Measurements from ENCODE around the gene POMGNT2. TPM values are rescaled to one million over a fixed set of nuclear protein-coding genes. Genes with fewer than 3 reads are reported as not detected.

The POMGNT2 gene
- total RNA-seq = 1 to 10 TPM; 6.8 to 8.4 TPM
- polyA plus RNA-seq (2013, experiment 1 of 2) = 4.3 TPM
- 4.8 TPM for polyA plus RNA-seq (2013, experiment 2 of 2)
- total RNA-seq = 5.2 to 20.4 (median 10.8) reads per million in 172 experiments

DNA sequence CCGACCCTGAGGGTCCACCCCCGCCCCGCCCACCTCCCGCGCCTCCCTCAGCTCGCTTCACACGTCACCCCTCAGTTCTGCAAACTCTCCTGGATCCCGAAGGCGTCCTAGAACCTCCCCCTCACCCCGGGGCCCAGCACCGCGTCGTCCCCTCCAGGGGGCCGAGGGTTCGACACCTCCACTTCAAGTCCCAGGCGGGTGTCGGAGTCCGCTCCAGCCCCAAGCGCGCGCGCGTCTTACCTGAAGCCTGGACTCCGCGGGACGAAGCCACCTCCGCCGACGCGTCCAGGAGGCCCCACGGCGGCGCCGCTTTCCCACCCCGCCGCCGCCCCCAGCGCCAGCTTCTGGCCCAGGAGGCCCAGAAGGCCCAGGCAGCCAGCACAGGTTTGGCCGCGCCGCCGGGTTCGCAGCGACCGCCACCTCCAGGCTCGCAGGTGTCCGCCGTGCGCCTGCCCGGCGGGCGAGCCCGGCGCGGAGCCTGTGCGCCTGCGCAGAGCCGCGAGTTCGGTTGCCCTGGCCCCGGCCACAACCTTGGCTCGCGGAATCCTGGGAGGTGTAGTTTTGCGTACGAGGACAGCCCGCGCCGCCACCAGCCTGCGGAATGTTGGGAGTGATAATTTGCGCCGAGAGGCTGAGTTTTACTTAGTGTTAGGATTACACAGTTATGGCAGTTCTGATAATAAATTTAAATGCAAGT, at the start of gene POMGNT2:
Gene POMGNT2 (minus strand): TSS at position 484 of the 697 bp plus-strand sequence. CDS start 24,648 bp downstream, outside the sequence.
- ATAC-seq (ENCODE audit: poor library complexity) (peak; percentile 94), DNase-seq (peak; percentile 77 to 95 (median 87))
- peak within 1 kb of the TSS; percentile 56 for H3K27ac Mint-ChIP-seq
- no peaks in the 10 kb centered on the region for H3K27me3 ChIP-seq (ENCODE audit: control insufficient read depth in 1 of 2, insufficient read depth in 2 of 2, low read length in 2 of 2)
- peak within 1 kb of the TSS; percentile 68 for H3K4me3 ChIP-seq (ENCODE audit: low read length)
- ChIA-PET CTCF (no interaction called here), POLR2A (interaction anchor here (1.0 to 1.5 kb wide), 4 partner anchors 56 to 139 kb away, joined by 4 read pairs; no protein-coding TSS in a partner anchor)
- H3K4me1 ChIP-seq (ENCODE audit: insufficient read depth, low read length) = peaks cover 17% of the 10 kb centered on the region
- no peaks in the 10 kb centered on the region for H3K36me3 Mint-ChIP-seq (ENCODE audit: low read depth)
- H3K9me3 ChIP-seq (ENCODE audit: control insufficient read depth in 1 of 2, insufficient read depth in 1 of 2, low read length in 2 of 2) = no peaks in the 10 kb centered on the region
- H3K36me3 ChIP-seq (ENCODE audit: insufficient read depth, low read length) = no peaks in the 10 kb centered on the region
- peaks cover 30% of the 10 kb centered on the region for H3K4me1 Mint-ChIP-seq (ENCODE audit: low read depth)
- no peak within 1 kb of the TSS for H3K27ac ChIP-seq (ENCODE audit: low read depth in 1 of 2, low read length in 2 of 2)
- H3K9me3 Mint-ChIP-seq = no peaks in the 10 kb centered on the region
- H3K4me3 Mint-ChIP-seq = peak within 1 kb of the TSS; percentile 89
- intact Hi-C loops (cut with DNase I, micrococcal nuclease) = loop anchor here in 1 of 2 experiments (5.0 to 10.0 kb wide), 5 partner anchors 182 to 1869 kb away; partner anchors contain the start of genes ABHD5, ACKR2, ANO10 and EXOSC7
- H3K27me3 Mint-ChIP-seq = no peaks in the 10 kb centered on the region
- TF ChIP-seq, protein P1, sequence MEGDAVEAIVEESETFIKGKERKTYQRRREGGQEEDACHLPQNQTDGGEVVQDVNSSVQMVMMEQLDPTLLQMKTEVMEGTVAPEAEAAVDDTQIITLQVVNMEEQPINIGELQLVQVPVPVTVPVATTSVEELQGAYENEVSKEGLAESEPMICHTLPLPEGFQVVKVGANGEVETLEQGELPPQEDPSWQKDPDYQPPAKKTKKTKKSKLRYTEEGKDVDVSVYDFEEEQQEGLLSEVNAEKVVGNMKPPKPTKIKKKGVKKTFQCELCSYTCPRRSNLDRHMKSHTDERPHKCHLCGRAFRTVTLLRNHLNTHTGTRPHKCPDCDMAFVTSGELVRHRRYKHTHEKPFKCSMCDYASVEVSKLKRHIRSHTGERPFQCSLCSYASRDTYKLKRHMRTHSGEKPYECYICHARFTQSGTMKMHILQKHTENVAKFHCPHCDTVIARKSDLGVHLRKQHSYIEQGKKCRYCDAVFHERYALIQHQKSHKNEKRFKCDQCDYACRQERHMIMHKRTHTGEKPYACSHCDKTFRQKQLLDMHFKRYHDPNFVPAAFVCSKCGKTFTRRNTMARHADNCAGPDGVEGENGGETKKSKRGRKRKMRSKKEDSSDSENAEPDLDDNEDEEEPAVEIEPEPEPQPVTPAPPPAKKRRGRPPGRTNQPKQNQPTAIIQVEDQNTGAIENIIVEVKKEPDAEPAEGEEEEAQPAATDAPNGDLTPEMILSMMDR (IDR thresholded peaks at IDR 0.05) = no peak

DNA sequence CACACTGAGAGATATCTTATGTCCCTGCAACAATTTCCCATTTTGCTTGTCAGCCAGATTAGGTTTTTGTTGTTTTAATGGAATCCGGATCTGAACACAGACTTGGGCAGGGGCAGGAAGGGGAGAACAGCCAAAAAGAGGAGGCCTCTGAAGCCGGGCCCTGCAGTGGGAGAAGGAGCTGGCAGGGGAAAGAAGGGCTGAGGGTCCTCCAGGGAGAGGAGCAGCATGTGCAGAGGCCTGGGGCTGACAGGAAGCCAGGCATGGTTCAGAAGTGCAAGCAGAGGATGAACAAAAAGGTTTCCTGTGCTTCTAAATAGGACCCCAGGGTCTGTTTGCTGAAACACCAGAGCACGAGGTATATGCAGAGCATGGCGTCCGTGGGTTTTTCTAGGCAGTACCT, 49.1 kb upstream of the POMGNT2 start:
- intact Hi-C loops (cut with DNase I, micrococcal nuclease) = no loop called here
- no peak overlapping the region for H3K4me3 Mint-ChIP-seq
- no peaks in the 10 kb centered on the region for H3K9me3 ChIP-seq (ENCODE audit: control insufficient read depth in 1 of 2, insufficient read depth in 1 of 2, low read length in 2 of 2)
- no peaks in the 10 kb centered on the region for H3K27me3 Mint-ChIP-seq
- H3K36me3 Mint-ChIP-seq (ENCODE audit: low read depth) = no peaks in the 10 kb centered on the region
- H3K4me1 Mint-ChIP-seq (ENCODE audit: low read depth) = peaks cover 20% of the 10 kb centered on the region
- CTCF ChIA-PET = no interaction called here
- H3K4me3 ChIP-seq (ENCODE audit: low read length) = no peak overlapping the region
- TF ChIP-seq, protein P1 (IDR thresholded peaks at IDR 0.05) = no peak
- H3K27me3 ChIP-seq (ENCODE audit: control insufficient read depth in 1 of 2, insufficient read depth in 2 of 2, low read length in 2 of 2) = peaks cover 0 to 6% of the 10 kb centered on the region in 2 experiments
- peak overlapping the region; percentile 54 for H3K27ac Mint-ChIP-seq
- POLR2A ChIA-PET = interaction anchor here (0.6 kb wide), 1 partner anchor 237 kb away, joined by 3 read pairs; no protein-coding TSS in a partner anchor
- peaks cover 8% of the 10 kb centered on the region for H3K4me1 ChIP-seq (ENCODE audit: insufficient read depth, low read length)
- peaks cover 2% of the 10 kb centered on the region for H3K9me3 Mint-ChIP-seq
- H3K36me3 ChIP-seq (ENCODE audit: insufficient read depth, low read length) = no peaks in the 10 kb centered on the region
- no peak for ATAC-seq (ENCODE audit: poor library complexity)
- DNase-seq = peak in 1 of 14 experiments; percentile 24
- no peak overlapping the region for H3K27ac ChIP-seq (ENCODE audit: low read depth in 1 of 2, low read length in 2 of 2)

DNA sequence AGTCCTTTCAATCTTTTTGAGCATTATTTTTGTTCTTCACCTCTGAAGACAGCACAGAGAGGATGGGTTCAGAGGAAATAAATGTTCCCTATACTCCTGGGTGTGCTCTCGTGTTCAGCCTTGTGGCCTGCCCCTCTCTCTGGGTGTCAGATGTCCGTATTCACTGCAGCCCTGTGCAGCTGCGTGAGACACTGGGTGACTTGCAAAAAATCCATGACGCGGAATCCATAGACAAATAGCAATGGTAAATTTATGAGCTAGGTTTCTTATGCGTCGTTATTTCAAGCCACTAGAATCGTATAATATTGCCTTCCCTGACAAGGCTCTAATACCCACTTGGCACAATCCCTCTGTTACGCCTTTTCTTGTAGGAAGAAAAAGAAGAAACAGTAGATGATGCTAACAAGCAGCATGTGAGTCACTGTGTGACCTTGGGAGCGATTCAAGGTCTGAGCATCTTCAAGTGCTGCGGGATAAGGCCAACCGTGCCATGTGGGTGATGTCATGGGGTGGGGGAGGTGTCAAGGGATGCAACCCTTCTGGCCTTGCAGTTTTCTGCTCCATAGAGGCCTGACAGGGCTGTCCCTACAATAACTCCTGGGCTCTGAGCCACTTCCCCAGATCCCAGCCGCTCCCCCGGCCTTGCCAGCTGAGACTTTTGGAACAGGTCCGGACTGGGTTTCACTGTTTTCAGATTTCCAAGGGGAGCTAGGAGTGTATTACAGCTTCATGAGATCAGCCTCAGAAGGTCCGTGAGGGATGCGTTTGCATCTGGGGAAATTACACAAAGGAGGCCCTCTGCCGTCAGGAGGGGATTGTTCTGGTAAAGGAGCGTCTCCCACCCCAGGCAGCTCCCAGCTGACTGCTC, 47.6 kb upstream of the POMGNT2 start:
- peaks cover 8% of the 10 kb centered on the region for H3K4me1 ChIP-seq (ENCODE audit: insufficient read depth, low read length)
- no peaks in the 10 kb centered on the region for H3K9me3 ChIP-seq (ENCODE audit: control insufficient read depth in 1 of 2, insufficient read depth in 1 of 2, low read length in 2 of 2)
- Mint-ChIP-seq H3K4me1 (ENCODE audit: low read depth) (peaks cover 20% of the 10 kb centered on the region), H3K4me3 (no peak overlapping the region), H3K27ac (no peak overlapping the region), H3K36me3 (ENCODE audit: low read depth) (no peaks in the 10 kb centered on the region), H3K9me3 (peaks cover 2% of the 10 kb centered on the region), H3K27me3 (no peaks in the 10 kb centered on the region)
- H3K4me3 ChIP-seq (ENCODE audit: low read length) = no peak overlapping the region
- peaks cover 0 to 6% of the 10 kb centered on the region in 2 experiments for H3K27me3 ChIP-seq (ENCODE audit: control insufficient read depth in 1 of 2, insufficient read depth in 2 of 2, low read length in 2 of 2)
- POLR2A ChIA-PET = no interaction called here
- ATAC-seq (ENCODE audit: poor library complexity) (no peak), DNase-seq (no peak)
- TF ChIP-seq, protein P1 (IDR thresholded peaks at IDR 0.05) = no peak
- no peak overlapping the region for H3K27ac ChIP-seq (ENCODE audit: low read depth in 1 of 2, low read length in 2 of 2)
- intact Hi-C loops (cut with DNase I, micrococcal nuclease) = no loop called here
- no peaks in the 10 kb centered on the region for H3K36me3 ChIP-seq (ENCODE audit: insufficient read depth, low read length)
- CTCF ChIA-PET = no interaction called here
